ENCODE measurements around the gene SIRT2. TPM values are rescaled to one million over a fixed set of nuclear protein-coding genes. Genes with fewer than 3 reads are reported as not detected.
"Not testable (repeated sequence)": the region's sequence is repeated elsewhere in the genome, so short reads cannot be mapped to it uniquely, and the experiment has no call there.

The SIRT2 gene
- total RNA-seq, 1 donor from 2014 or later: 125 TPM

- H3K27me3 ChIP-seq (ENCODE audit: control insufficient read depth in 3 of 3, insufficient read depth in 3 of 3, low read length in 3 of 3); H3K4me3 ChIP-seq (ENCODE audit: low read length in 3 of 3); H3K36me3 ChIP-seq (ENCODE audit: control insufficient read depth in 3 of 3, insufficient read depth in 3 of 3, low read length in 3 of 3); H3K9ac ChIP-seq (ENCODE audit: low read depth in 1 of 3, low read length in 3 of 3); H3K9me3 ChIP-seq (ENCODE audit: control insufficient read depth in 3 of 3, low read length in 3 of 3); H3K27ac ChIP-seq (ENCODE audit: low read depth, low read length): not testable (repeated sequence)
- peaks cover 17 to 18% (median 17%) of the 10 kb centered on the region in 3 donors for H3K4me1 ChIP-seq (ENCODE audit: control insufficient read depth in 3 of 3, insufficient read depth in 3 of 3, low read length in 3 of 3)
Measured at GRCh38 chr19:38855751-38856150, 43.7 kb downstream of the SIRT2 start.

GRCh38 chr19:38854961-38855360 is 44.5 kb downstream of the SIRT2 start:
- not testable (repeated sequence) for H3K9ac ChIP-seq (ENCODE audit: low read depth in 1 of 3, low read length in 3 of 3); H3K36me3 ChIP-seq (ENCODE audit: control insufficient read depth in 3 of 3, insufficient read depth in 3 of 3, low read length in 3 of 3); H3K27me3 ChIP-seq (ENCODE audit: control insufficient read depth in 3 of 3, insufficient read depth in 3 of 3, low read length in 3 of 3); H3K4me3 ChIP-seq (ENCODE audit: low read length in 3 of 3); H3K27ac ChIP-seq (ENCODE audit: low read depth, low read length); H3K9me3 ChIP-seq (ENCODE audit: control insufficient read depth in 3 of 3, low read length in 3 of 3)
- H3K4me1 ChIP-seq (ENCODE audit: control insufficient read depth in 3 of 3, insufficient read depth in 3 of 3, low read length in 3 of 3): peaks cover 18 to 19% (median 19%) of the 10 kb centered on the region in 3 donors

GRCh38 chr19:38853214-38853613 is 46.2 kb downstream of the SIRT2 start:
- Histone ChIP-seq H3K9ac (ENCODE audit: low read depth in 1 of 3, low read length in 3 of 3) (peak overlapping the region in 2 of 3 donors; percentile 83 to 91), H3K27me3 (ENCODE audit: control insufficient read depth in 3 of 3, insufficient read depth in 3 of 3, low read length in 3 of 3) (no peaks in the 10 kb centered on the region), H3K36me3 (ENCODE audit: control insufficient read depth in 3 of 3, insufficient read depth in 3 of 3, low read length in 3 of 3) (peaks cover 0 to 8% (median 0%) of the 10 kb centered on the region in 3 donors), H3K27ac (ENCODE audit: low read depth, low read length) (peak overlapping the region; percentile 99), H3K9me3 (ENCODE audit: control insufficient read depth in 3 of 3, low read length in 3 of 3) (no peaks in the 10 kb centered on the region), H3K4me3 (ENCODE audit: low read length in 3 of 3) (peak overlapping the region; percentile 90 to 94 (median 92)), H3K4me1 (ENCODE audit: control insufficient read depth in 3 of 3, insufficient read depth in 3 of 3, low read length in 3 of 3) (peaks cover 27 to 28% (median 27%) of the 10 kb centered on the region in 3 donors)

- no peaks in the 10 kb centered on the region for H3K27me3 ChIP-seq (ENCODE audit: control insufficient read depth in 3 of 3, insufficient read depth in 3 of 3, low read length in 3 of 3)
- H3K36me3 ChIP-seq (ENCODE audit: control insufficient read depth in 3 of 3, insufficient read depth in 3 of 3, low read length in 3 of 3): peaks cover 1 to 12% (median 4%) of the 10 kb centered on the region in 3 donors
- peak overlapping the region; percentile 79 to 91 (median 83) for H3K9ac ChIP-seq (ENCODE audit: low read depth in 1 of 3, low read length in 3 of 3)
- H3K9me3 ChIP-seq (ENCODE audit: control insufficient read depth in 3 of 3, low read length in 3 of 3): no peaks in the 10 kb centered on the region
- H3K4me3 ChIP-seq (ENCODE audit: low read length in 3 of 3): peak overlapping the region; percentile 90 to 94 (median 92)
- peaks cover 32 to 35% (median 34%) of the 10 kb centered on the region in 3 donors for H3K4me1 ChIP-seq (ENCODE audit: control insufficient read depth in 3 of 3, insufficient read depth in 3 of 3, low read length in 3 of 3)
- peak overlapping the region; percentile 99 for H3K27ac ChIP-seq (ENCODE audit: low read depth, low read length)
Measured at GRCh38 chr19:38852231-38853044, 47.0 kb downstream of the SIRT2 start.

- Histone ChIP-seq H3K4me3 (ENCODE audit: low read length in 3 of 3) (peak overlapping the region; percentile 90 to 96 (median 94)), H3K4me1 (ENCODE audit: control insufficient read depth in 3 of 3, insufficient read depth in 3 of 3, low read length in 3 of 3) (peaks cover 38 to 42% (median 39%) of the 10 kb centered on the region in 3 donors), H3K27me3 (ENCODE audit: control insufficient read depth in 3 of 3, insufficient read depth in 3 of 3, low read length in 3 of 3) (no peaks in the 10 kb centered on the region), H3K9ac (ENCODE audit: low read depth in 1 of 3, low read length in 3 of 3) (peak overlapping the region; percentile 96 to 97 (median 97)), H3K27ac (ENCODE audit: low read depth, low read length) (peak overlapping the region; percentile 99), H3K36me3 (ENCODE audit: control insufficient read depth in 3 of 3, insufficient read depth in 3 of 3, low read length in 3 of 3) (peaks cover 8 to 19% (median 11%) of the 10 kb centered on the region in 3 donors), H3K9me3 (ENCODE audit: control insufficient read depth in 3 of 3, low read length in 3 of 3) (no peaks in the 10 kb centered on the region)
Measured at GRCh38 chr19:38851622-38852230, 47.7 kb downstream of the SIRT2 start.

- peak overlapping the region; percentile 99 for H3K27ac ChIP-seq (ENCODE audit: low read depth, low read length)
- H3K4me3 ChIP-seq (ENCODE audit: low read length in 3 of 3): peak overlapping the region; percentile 86 to 96 (median 94)
- peak overlapping the region; percentile 96 to 97 (median 97) for H3K9ac ChIP-seq (ENCODE audit: low read depth in 1 of 3, low read length in 3 of 3)
- H3K36me3 ChIP-seq (ENCODE audit: control insufficient read depth in 3 of 3, insufficient read depth in 3 of 3, low read length in 3 of 3): peaks cover 13 to 26% (median 16%) of the 10 kb centered on the region in 3 donors
- peaks cover 44 to 49% (median 45%) of the 10 kb centered on the region in 3 donors for H3K4me1 ChIP-seq (ENCODE audit: control insufficient read depth in 3 of 3, insufficient read depth in 3 of 3, low read length in 3 of 3)
- H3K9me3 ChIP-seq (ENCODE audit: control insufficient read depth in 3 of 3, low read length in 3 of 3): no peaks in the 10 kb centered on the region
- H3K27me3 ChIP-seq (ENCODE audit: control insufficient read depth in 3 of 3, insufficient read depth in 3 of 3, low read length in 3 of 3): no peaks in the 10 kb centered on the region
Measured at GRCh38 chr19:38850976-38851621, 48.3 kb downstream of the SIRT2 start.

GRCh38 chr19:38850436-38850975 is 48.9 kb downstream of the SIRT2 start:
- peaks cover 19 to 31% (median 22%) of the 10 kb centered on the region in 3 donors for H3K36me3 ChIP-seq (ENCODE audit: control insufficient read depth in 3 of 3, insufficient read depth in 3 of 3, low read length in 3 of 3)
- H3K9ac ChIP-seq (ENCODE audit: low read depth in 1 of 3, low read length in 3 of 3): peak overlapping the region; percentile 96 to 97 (median 97)
- no peaks in the 10 kb centered on the region for H3K9me3 ChIP-seq (ENCODE audit: control insufficient read depth in 3 of 3, low read length in 3 of 3)
- peaks cover 50 to 55% (median 51%) of the 10 kb centered on the region in 3 donors for H3K4me1 ChIP-seq (ENCODE audit: control insufficient read depth in 3 of 3, insufficient read depth in 3 of 3, low read length in 3 of 3)
- peak overlapping the region; percentile 86 to 96 (median 94) for H3K4me3 ChIP-seq (ENCODE audit: low read length in 3 of 3)
- H3K27ac ChIP-seq (ENCODE audit: low read depth, low read length): peak overlapping the region; percentile 100
- H3K27me3 ChIP-seq (ENCODE audit: control insufficient read depth in 3 of 3, insufficient read depth in 3 of 3, low read length in 3 of 3): no peaks in the 10 kb centered on the region

GRCh38 chr19:38849860-38850435 is 49.5 kb downstream of the SIRT2 start, which contains the start of gene HNRNPL:
Gene HNRNPL (minus strand): TSS chr19:38849986. CDS start chr19:38849966, 20 bp downstream.
- H3K4me3 ChIP-seq (ENCODE audit: low read length in 3 of 3): peak within 1 kb of the TSS; percentile 86 to 96 (median 94)
- H3K4me1 ChIP-seq (ENCODE audit: control insufficient read depth in 3 of 3, insufficient read depth in 3 of 3, low read length in 3 of 3): peaks cover 55 to 60% (median 55%) of the 10 kb centered on the region in 3 donors

GRCh38 chr19:38849147-38849859 is 50.1 kb downstream of the SIRT2 start:
- H3K9ac ChIP-seq (ENCODE audit: low read depth in 1 of 3, low read length in 3 of 3): peak overlapping the region; percentile 74 to 90 (median 79)
- H3K27me3 ChIP-seq (ENCODE audit: control insufficient read depth in 3 of 3, insufficient read depth in 3 of 3, low read length in 3 of 3): no peaks in the 10 kb centered on the region
- no peaks in the 10 kb centered on the region for H3K9me3 ChIP-seq (ENCODE audit: control insufficient read depth in 3 of 3, low read length in 3 of 3)
- peaks cover 27 to 43% (median 32%) of the 10 kb centered on the region in 3 donors for H3K36me3 ChIP-seq (ENCODE audit: control insufficient read depth in 3 of 3, insufficient read depth in 3 of 3, low read length in 3 of 3)
- peaks cover 58 to 62% (median 58%) of the 10 kb centered on the region in 3 donors for H3K4me1 ChIP-seq (ENCODE audit: control insufficient read depth in 3 of 3, insufficient read depth in 3 of 3, low read length in 3 of 3)
- peak overlapping the region; percentile 100 for H3K27ac ChIP-seq (ENCODE audit: low read depth, low read length)
- peak overlapping the region; percentile 66 to 91 (median 74) for H3K4me3 ChIP-seq (ENCODE audit: low read length in 3 of 3)

More at GRCh38 chr19:38849860-38850435, 49.5 kb downstream of the SIRT2 start, which contains the start of gene HNRNPL:
- Histone ChIP-seq H3K9me3 (ENCODE audit: control insufficient read depth in 3 of 3, low read length in 3 of 3) (no peaks in the 10 kb centered on the region), H3K27ac (ENCODE audit: low read depth, low read length) (peak within 1 kb of the TSS; percentile 100), H3K9ac (ENCODE audit: low read depth in 1 of 3, low read length in 3 of 3) (peak within 1 kb of the TSS; percentile 96 to 97 (median 97)), H3K36me3 (ENCODE audit: control insufficient read depth in 3 of 3, insufficient read depth in 3 of 3, low read length in 3 of 3) (peaks cover 22 to 37% (median 26%) of the 10 kb centered on the region in 3 donors), H3K27me3 (ENCODE audit: control insufficient read depth in 3 of 3, insufficient read depth in 3 of 3, low read length in 3 of 3) (no peaks in the 10 kb centered on the region)
